HG03280 (cell line): ENCODE results near the gene NFATC2IP.

Source experiments
- ATAC-seq: cut with Tn5 transposase; IDR thresholded peaks from one replicate; pipeline ENCODE4 v1.9.1; 2021; ENCODE audit warnings: mild to moderate bottlenecking, moderate library complexity; ENCODE audit not compliant: unreplicated experiment

The NFATC2IP gene

DNA sequence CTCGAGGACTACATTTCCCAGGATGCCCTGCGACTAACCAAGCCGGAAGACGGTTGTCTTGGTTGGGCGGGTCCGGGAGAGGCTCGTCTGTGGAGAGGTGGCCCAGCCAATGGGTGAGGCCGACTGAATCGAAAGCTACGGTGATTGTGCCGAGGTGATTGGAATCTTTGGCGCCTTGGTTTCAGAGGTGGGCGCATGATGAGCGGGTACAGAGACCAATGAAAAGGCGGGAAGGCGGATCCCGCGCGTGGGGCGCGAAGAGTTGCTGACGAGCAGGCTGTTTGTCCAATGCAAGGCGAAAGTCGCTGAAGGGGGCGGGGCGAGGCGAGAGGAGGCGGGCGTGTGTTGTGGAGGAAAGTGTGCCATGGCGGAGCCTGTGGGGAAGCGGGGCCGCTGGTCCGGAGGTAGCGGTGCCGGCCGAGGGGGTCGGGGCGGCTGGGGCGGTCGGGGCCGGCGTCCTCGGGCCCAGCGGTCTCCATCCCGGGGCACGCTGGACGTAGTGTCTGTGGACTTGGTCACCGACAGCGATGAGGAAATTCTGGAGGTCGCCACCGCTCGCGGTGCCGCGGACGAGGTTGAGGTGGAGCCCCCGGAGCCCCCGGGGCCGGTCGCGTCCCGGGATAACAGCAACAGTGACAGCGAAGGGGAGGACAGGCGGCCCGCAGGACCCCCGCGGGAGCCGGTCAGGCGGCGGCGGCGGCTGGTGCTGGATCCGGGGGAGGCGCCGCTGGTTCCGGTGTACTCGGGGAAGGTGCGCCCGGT is at the start of gene NFATC2IP:
NFATC2IP (plus strand) TSS at position 290 of the 762 bp plus-strand sequence; CDS start at position 365, 75 bp downstream.
- peak; percentile 97 for ATAC-seq

GRCh38 chr16:28901862-28902261 is 48.9 kb upstream of the NFATC2IP start:
- ATAC-seq, result no peak

DNA sequence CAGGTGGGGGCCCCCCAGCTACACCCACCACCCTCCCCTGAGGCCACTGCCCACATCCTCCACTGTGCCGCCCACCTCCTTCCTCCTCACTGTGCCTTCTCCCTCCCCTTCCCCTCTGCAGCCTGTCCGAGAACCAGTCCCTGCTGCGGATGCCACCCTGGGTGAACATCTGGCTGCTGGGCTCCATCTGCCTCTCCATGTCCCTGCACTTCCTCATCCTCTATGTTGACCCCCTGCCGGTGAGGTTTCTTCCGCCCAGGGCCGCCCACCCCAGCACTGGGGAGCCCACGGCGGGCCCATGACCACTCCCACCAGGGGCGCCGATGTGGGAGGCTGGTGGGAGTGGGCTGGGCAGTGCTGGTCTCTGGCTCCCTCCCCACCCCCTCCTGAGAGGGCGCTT is 47.8 kb upstream of the NFATC2IP start:
- ATAC-seq, result no peak

DNA sequence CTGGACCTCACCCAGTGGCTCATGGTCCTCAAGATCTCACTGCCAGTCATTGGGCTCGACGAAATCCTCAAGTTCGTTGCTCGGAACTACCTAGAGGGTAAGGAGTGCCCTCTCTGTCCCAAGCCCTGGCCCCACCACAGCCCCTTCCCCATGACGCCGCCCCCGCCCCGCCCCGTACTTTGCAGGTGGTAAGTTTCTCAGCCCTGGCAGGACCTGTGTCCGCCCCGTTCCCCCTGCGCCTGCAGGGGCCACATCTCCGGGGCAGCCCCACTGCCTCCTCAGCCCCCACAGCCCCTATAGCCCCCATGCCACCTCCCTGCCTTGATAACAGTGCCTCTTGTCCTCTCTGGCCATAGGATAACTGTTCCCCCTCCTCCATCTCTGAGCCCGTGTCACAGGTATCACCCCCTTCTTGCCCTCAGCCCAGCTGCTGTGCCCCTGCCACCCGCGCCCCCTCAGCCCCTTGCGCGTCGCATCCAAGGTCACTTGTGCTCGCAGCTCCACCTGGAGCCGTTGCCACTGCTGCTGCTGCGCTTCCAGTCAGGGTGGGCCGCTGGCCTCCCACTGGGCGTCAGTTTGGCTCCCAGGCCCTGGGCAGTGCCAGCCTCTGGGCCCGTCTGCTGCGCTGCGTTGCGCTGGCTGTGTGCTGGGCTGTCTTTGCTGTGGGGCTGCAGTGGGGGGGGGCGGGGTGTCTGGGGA is 47.2 kb upstream of the NFATC2IP start:
- no peak for ATAC-seq

DNA sequence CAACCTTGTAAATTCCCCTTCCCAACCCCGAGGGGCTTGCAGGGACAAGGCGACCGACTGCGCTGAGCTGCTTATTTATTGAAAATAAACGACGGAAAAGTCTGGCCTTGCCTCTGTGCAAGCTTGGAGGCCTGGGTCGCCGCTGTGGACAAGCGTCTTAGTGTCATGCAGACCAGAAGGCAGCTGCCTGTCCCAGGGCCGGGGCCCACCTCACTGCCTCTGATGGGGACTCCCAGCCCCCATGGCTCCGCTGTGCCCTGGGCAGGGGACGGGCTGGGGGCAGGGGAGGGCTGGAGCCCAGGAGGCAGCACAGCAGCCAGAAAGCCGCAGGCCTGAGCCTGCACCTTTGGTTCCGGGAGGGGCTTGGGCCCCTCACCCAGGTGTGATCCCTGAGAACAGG is 46.4 kb upstream of the NFATC2IP start:
- no peak for ATAC-seq

- no peak for ATAC-seq
Measured at GRCh38 chr16:28904828-28905227, 45.9 kb upstream of the NFATC2IP start.

DNA sequence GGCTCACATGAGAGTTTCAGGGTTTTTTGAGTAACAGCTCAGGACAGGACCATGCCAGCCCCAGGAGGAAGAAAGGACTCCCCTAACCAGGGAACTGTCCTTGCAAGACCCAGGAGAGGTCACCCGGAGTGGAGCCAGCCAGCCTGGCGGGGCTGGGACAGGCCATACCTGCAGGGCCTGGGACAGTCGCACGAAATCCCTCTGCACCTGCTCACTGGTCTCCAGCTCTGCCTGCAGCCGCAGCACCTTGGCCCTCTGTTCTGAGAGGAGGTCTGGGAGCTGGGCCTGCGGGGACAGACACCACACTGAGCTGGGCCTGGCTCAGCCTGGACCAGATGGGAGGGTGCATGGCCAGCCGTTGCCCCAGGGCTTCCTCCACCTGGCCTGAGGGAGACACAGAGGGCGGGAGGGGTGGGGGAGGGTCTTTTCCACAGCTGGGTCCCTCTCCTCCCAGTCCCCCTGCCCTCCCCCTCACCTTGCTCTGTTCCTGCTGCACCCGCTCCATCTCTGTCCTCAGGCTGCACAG is 45.4 kb upstream of the NFATC2IP start:
- ATAC-seq, result no peak

DNA sequence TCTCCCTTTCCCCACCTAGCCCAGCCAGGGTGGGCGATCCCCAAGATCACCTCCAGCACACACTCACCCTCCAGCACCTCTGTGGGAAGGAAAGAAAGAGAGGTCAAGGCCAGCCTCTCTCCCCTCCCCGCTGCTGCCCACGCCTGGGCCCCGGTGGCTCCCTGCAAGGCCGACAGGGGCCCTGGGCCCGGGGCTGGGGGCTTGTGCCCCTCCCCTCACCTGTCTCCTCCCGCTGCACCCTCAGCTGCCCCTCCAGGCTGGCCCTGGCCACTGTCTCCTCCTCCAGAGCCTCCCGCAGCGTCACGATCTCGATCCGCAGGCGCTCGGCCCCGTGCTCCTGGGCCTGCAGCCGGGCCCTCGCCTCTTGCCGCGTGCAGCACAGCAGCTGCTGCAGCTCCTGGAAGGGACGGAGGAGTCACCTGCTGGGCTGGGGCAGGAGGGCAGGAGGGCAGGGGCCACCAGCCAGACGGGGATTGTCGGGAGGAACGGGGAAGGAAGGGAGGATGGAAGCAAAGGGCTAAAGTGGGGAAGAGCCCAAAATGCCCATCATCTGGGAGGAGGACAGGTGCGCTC is 44.9 kb upstream of the NFATC2IP start:
- ATAC-seq, result no peak

DNA sequence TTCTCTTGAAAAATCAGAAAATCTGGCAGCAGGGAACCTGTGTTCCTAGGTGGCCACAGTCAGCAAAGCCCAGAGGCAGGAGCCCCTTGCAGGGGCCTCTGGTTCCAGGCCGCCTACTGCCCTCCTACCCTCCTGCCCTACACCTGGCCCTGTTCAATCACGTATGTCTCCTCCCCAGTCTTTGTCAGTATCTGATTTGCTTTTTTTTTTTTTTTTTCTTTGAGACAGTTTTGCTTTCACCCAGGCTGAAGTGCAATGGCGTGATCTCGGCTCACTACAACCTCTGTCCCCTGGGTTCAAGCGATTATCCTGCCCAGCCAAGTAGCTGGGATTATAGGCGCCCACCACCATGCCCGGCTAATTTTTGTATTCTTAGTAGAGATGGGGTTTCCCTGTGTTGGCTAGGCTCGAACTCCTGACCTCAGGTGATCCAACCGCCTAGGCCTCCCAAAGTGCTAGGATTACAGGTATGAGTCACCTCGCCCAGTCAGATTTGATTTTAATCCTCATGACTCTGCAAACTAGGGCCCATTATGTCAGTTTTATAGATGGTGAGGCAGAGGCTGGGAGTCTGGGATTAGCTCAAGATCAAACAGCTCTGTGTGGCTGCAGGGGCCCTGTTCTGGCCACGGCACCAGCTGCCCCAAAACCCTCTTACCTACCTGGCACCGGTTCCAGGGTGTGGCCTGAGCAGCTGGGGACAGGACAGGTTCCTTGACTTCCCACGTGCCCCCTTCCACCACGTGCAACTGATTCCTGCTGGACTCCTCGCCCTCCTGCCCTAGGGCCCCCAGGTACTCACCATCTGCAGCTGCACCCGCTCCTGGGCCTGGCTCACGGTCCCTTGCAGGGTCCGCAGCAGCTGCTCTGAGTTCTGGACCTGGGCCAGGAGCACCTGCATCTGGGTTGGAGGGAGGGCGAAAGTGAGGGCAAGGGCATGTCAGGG is 40.4 kb upstream of the NFATC2IP start:
- no peak for ATAC-seq

DNA sequence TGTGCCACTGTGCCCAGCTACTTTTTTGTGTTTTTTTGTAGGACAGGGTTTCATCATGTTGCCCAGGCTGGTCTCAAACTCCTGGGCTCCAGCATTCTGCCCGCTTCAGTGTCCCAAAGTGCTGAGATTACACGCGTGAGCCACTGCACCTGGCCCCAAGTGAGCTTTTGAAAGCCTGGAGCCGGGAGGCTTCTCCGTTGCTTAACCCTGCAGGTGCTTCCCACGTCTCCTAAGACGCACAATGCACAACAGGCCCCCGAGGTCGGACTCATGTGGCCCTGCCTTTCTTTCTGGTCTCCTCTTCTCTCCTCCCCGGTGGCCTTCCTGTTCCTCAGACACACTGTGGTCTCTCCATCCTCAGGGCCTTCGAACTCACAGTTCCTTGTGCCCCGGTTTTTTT is 38.2 kb upstream of the NFATC2IP start:
- ATAC-seq, result no peak

DNA sequence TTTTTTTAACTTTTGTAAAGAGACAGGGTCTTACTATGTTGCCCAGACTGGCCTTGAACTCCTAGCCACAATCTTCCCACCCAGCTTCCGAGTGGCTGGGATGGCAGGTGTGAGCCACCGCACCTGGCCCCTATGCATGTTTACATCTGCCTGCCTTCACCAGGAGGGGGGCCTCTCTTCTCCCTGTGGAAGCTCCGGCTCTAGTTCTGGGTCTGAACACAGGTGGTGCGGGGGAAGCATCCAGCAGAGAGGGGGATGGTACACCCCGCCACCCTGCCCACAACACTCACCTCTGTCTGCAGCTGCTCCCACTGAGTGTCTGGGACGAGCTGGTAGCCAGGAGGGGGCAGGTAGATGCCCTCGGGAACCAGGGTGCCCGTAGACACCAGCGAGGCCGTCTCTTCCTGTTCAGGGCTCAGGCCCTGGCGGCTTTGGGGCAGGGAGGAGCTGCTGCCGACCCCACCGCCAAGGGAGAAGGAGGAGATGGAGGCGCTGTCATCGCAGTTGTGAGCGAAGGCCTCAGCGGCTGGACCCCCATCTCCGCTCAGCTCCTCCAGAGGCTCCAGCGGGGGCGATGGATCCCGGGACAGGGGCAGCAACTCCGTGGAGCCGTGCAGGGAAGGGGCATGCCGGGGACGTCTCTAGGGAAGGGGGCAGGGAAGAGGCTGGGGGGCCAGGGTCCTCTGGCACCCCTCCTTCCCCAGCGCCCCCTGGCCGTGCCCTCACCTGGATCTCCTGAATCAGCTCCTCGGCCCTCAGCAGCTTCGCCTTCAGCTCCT is 36.6 kb upstream of the NFATC2IP start:
- ATAC-seq, result no peak

DNA sequence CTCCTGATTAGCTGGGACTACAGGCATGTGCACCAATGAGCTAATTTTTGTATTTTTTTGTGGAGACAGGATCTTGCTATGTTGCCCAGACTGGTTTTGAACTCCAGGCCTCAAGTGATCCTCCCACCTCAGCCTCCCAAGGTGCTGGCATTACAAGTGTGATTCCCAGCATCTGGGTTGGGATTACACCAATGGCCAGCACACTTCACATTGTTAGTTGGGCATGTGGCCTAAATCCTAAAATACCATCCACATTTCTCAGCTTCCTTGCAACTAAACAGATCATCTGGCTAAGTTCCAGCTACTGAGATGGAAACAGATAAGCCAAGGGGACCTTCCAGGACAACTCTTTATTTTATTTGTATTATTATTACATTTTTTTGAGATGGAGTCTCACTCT is 35.6 kb upstream of the NFATC2IP start:
- ATAC-seq, result no peak

- ATAC-seq, result no peak
Measured at GRCh38 chr16:28917095-28917494, 33.6 kb upstream of the NFATC2IP start.

DNA sequence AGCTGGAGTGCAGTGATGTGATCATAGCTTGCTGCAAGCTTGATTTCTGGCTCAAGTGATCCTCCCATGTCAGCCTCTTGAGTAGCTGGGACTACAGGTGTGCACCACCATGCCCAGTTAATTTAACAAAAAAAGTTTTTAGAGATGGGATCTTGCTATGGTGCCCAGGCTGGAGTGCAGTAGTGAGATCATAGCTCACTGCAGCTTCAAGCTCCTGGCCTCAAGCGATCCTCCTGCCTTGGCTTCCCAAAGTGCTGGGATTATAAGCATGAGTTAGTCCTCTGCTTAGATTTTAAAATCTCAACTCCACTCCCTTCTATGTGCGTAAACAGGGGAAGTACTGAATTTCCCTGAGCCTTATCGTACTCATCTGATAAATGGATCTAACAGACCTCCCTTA is 32.0 kb upstream of the NFATC2IP start:
- ATAC-seq, result no peak

- no peak for ATAC-seq
Measured at GRCh38 chr16:28923231-28923587, 27.5 kb upstream of the NFATC2IP start.

- peak; percentile 40 for ATAC-seq
Measured at GRCh38 chr16:28923652-28924398, 26.9 kb upstream of the NFATC2IP start.

DNA sequence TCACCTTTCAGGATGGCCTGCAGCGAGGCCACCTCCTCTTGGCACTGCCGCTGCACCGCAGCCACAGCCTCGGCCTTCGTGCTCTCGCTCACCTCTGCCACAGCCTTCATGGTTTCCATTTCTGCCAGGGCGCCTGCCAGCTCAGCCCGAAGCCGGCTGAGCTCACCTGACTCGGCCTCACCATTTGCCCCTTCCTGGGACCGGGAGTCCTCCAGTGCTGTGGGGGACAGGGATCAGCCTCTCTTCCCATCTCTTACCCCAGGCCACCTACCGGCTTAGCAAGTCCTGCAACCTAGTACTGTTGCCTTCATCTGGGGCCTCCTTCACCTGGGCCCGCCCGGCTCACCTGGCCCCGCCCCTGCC is 26.4 kb upstream of the NFATC2IP start:
- ATAC-seq, result peak; percentile 10

DNA sequence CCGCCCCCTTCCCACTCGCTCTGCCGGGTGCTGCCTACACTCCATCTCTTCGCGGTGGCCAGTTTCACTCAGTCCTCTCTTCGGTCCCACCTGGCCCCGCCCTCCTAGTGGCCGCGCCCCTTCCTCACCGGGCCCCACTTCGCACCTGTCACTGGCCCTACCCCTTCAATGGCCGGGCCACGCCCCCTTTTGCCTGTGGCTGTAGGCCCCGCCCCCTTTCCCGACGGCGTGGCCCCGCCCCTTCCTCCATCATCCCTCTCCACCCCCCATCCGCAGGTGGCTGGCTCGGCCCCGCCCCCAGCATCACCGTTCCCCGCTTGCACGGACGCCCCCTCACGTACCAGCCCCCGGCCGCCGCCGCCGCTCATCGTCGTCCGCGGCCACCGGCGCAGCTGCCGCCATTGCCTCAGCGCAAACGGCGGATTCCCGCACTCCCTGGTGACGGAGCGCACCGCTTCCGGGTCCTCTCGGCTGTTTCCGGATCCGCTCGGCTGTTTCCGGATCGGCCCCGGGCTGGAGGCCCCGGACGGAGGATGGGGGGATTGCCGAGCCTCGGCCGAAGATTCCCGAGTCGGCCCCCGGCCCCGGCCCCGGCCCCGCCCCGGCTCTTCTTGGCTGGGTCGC is 25.9 kb upstream of the NFATC2IP start, which contains the start of gene RABEP2:
RABEP2 (minus strand) TSS at position 477 of the 624 bp plus-strand sequence; CDS start at position 402, 75 bp downstream.
- peak; percentile 68 for ATAC-seq
